Neural progenitor cell (in vitro differentiated cells): ENCODE data around the gene VPS45.

Source experiments
- EZH2phosphoT487 ChIP-seq: fragments of 200-600 bp; sonication (generic); IDR thresholded peaks from 2 replicates; pipeline ENCODE4 v1.6.1; 2017; ENCODE audit warnings: antibody characterized with exemption
- TF ChIP-seq, protein P1 (sequence below): fragments of 200-600 bp; sonication (generic); IDR thresholded peaks from 2 replicates; pipeline ENCODE4 v1.5.1; 2017; ENCODE audit warnings: antibody characterized with exemption, mild to moderate bottlenecking

GRCh38 chr1:150164224-150164623 is 96.6 kb downstream of the VPS45 start:
- TF ChIP-seq, protein P1, sequence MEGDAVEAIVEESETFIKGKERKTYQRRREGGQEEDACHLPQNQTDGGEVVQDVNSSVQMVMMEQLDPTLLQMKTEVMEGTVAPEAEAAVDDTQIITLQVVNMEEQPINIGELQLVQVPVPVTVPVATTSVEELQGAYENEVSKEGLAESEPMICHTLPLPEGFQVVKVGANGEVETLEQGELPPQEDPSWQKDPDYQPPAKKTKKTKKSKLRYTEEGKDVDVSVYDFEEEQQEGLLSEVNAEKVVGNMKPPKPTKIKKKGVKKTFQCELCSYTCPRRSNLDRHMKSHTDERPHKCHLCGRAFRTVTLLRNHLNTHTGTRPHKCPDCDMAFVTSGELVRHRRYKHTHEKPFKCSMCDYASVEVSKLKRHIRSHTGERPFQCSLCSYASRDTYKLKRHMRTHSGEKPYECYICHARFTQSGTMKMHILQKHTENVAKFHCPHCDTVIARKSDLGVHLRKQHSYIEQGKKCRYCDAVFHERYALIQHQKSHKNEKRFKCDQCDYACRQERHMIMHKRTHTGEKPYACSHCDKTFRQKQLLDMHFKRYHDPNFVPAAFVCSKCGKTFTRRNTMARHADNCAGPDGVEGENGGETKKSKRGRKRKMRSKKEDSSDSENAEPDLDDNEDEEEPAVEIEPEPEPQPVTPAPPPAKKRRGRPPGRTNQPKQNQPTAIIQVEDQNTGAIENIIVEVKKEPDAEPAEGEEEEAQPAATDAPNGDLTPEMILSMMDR, result no peak
- no peak for TF ChIP-seq EZH2phosphoT487
